Osteocyte (in vitro differentiated cells): Measurements from ENCODE around the gene DOCK1. TPM values are rescaled to one million over a fixed set of nuclear protein-coding genes. Genes with fewer than 3 reads are reported as not detected.

Experiments used
- DNase-seq: peaks from one replicate; pipeline ENCODE4 v3.0.0; 2021; ENCODE audit warnings: mixed read lengths; ENCODE audit not compliant: unreplicated experiment; ENCODE audit errors: extremely low spot score
- H3K27ac Mint-ChIP-seq: one replicate; pipeline ENCODE4 v1.8.0; 2021; ENCODE audit warnings: mild to moderate bottlenecking, mixed read lengths; ENCODE audit not compliant: unreplicated experiment
- H3K27me3 Mint-ChIP-seq: one replicate; pipeline ENCODE4 v1.8.0; 2021; ENCODE audit warnings: mixed read lengths; ENCODE audit not compliant: unreplicated experiment
- H3K36me3 Mint-ChIP-seq: one replicate; pipeline ENCODE4 v1.8.0; 2021; ENCODE audit warnings: mixed read lengths; ENCODE audit not compliant: unreplicated experiment
- H3K4me1 Mint-ChIP-seq: one replicate; pipeline ENCODE4 v1.8.0; 2021; ENCODE audit warnings: mixed read lengths; ENCODE audit not compliant: unreplicated experiment
- H3K4me3 Mint-ChIP-seq: one replicate; pipeline ENCODE4 v1.8.0; 2021; ENCODE audit warnings: mild to moderate bottlenecking, moderate library complexity, mixed read lengths; ENCODE audit not compliant: unreplicated experiment
- H3K9me3 Mint-ChIP-seq: one replicate; pipeline ENCODE4 v1.8.0; 2021; ENCODE audit warnings: mixed read lengths; ENCODE audit not compliant: unreplicated experiment
- CTCF ChIP-seq: fragments of 200-600 bp; sonication (generic); IDR thresholded peaks from 2 replicates; pipeline ENCODE4 v1.5.0; 2021; ENCODE audit warnings: antibody characterized with exemption, mild to moderate bottlenecking, moderate library complexity
- total RNA-seq: library from RNA; stranded (reverse); gene quantifications from 2 replicates; pipeline ENCODE4 v1.2.1, GENCODE V29; 2021

DOCK1 gene
- total RNA-seq, 1 donor from 2014 or later, result 66.3 TPM

DNA sequence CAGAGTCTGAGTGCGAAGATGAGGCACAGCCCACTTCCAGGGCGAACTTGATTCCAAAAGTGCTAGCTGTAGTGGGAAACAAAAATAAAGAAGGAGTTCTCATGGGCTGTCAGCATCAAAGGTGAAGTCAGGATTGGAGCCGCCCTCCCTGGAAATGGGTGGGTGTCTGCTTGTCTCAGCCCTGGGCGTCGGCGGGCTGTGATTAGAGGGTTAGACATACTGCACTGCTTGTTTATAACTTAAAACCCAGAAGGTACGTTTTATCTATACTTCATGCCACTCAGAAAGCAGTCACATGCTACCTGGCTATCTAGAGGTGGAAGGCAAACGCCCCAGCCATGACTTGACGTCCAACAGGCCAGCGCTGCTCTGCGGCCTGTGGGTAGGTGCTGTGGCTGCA, 535.1 kb downstream of the DOCK1 start:
- Mint-ChIP-seq H3K36me3 (peaks cover 41% of the 10 kb centered on the region), H3K27me3 (no peaks in the 10 kb centered on the region), H3K4me3 (no peak overlapping the region), H3K27ac (no peak overlapping the region), H3K4me1 (peaks cover 5% of the 10 kb centered on the region), H3K9me3 (no peaks in the 10 kb centered on the region)
- no peak for TF ChIP-seq CTCF
- DNase-seq, result no peak

GRCh38 chr10:127441350-127442219, 536.4 kb downstream of the DOCK1 start:
- no peak for TF ChIP-seq CTCF
- Mint-ChIP-seq H3K4me1 (peaks cover 5% of the 10 kb centered on the region), H3K27ac (no peak overlapping the region), H3K9me3 (no peaks in the 10 kb centered on the region), H3K36me3 (peaks cover 43% of the 10 kb centered on the region), H3K4me3 (no peak overlapping the region), H3K27me3 (no peaks in the 10 kb centered on the region)
- no peak for DNase-seq

DNA sequence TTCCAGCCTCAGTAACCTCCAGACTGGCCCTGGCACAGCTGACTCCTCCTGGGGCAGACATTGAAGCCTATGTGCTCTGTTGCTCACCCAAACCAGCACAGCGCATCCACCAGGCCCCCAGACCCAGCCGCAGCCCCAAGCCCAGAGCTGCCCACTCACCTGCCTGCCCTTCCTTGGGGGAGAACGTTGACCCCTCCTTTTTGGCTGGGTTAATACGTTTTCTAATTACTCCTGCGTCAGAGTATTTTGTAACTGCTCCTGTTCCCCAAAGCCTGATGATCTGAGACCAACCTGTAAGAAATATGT, 536.9 kb downstream of the DOCK1 start:
- H3K4me1 Mint-ChIP-seq, result peaks cover 5% of the 10 kb centered on the region
- no peak overlapping the region for H3K4me3 Mint-ChIP-seq
- no peak overlapping the region for H3K27ac Mint-ChIP-seq
- peaks cover 48% of the 10 kb centered on the region for H3K36me3 Mint-ChIP-seq
- no peaks in the 10 kb centered on the region for H3K9me3 Mint-ChIP-seq
- no peak for DNase-seq
- TF ChIP-seq CTCF, result no peak
- H3K27me3 Mint-ChIP-seq, result no peaks in the 10 kb centered on the region

- H3K27me3 Mint-ChIP-seq, result no peaks in the 10 kb centered on the region
- TF ChIP-seq CTCF, result no peak
- no peak overlapping the region for H3K27ac Mint-ChIP-seq
- H3K4me1 Mint-ChIP-seq, result peaks cover 5% of the 10 kb centered on the region
- no peak for DNase-seq
- H3K36me3 Mint-ChIP-seq, result peaks cover 51% of the 10 kb centered on the region
- H3K9me3 Mint-ChIP-seq, result no peaks in the 10 kb centered on the region
- H3K4me3 Mint-ChIP-seq, result no peak overlapping the region
Measured at GRCh38 chr10:127444155-127444554, 538.9 kb downstream of the DOCK1 start.

DNA sequence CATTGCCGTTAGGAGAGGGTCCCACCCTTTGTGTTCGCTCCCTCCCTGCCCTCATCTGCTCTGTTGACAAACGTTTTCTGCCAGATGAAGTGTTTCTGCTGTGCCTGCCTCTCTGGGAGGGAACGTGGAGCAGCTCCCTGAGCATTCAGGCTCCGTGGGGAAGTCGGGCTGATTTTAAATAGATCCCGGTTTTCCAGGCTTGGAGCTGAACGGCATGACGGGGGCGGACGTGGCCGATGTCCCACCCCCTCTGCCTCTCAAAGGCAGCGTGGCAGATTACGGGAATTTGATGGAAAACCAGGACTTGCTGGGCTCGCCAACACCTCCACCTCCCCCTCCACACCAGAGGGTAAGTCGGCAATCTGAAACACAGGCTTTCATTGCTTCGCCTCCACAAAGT, 542.0 kb downstream of the DOCK1 start:
- Mint-ChIP-seq H3K27ac (no peak overlapping the region), H3K9me3 (no peaks in the 10 kb centered on the region), H3K4me3 (no peak overlapping the region), H3K36me3 (peaks cover 40% of the 10 kb centered on the region), H3K27me3 (no peaks in the 10 kb centered on the region), H3K4me1 (no peaks in the 10 kb centered on the region)
- DNase-seq, result no peak
- TF ChIP-seq CTCF, result no peak
